GM21576 (cell line): ENCODE data around the gene ATL1.

Experiments used
- ATAC-seq: cut with Tn5 transposase; IDR thresholded peaks from one replicate; pipeline ENCODE4 v1.9.1; 2021; ENCODE audit warnings: mild to moderate bottlenecking, moderate library complexity; ENCODE audit not compliant: unreplicated experiment

Gene ATL1

DNA sequence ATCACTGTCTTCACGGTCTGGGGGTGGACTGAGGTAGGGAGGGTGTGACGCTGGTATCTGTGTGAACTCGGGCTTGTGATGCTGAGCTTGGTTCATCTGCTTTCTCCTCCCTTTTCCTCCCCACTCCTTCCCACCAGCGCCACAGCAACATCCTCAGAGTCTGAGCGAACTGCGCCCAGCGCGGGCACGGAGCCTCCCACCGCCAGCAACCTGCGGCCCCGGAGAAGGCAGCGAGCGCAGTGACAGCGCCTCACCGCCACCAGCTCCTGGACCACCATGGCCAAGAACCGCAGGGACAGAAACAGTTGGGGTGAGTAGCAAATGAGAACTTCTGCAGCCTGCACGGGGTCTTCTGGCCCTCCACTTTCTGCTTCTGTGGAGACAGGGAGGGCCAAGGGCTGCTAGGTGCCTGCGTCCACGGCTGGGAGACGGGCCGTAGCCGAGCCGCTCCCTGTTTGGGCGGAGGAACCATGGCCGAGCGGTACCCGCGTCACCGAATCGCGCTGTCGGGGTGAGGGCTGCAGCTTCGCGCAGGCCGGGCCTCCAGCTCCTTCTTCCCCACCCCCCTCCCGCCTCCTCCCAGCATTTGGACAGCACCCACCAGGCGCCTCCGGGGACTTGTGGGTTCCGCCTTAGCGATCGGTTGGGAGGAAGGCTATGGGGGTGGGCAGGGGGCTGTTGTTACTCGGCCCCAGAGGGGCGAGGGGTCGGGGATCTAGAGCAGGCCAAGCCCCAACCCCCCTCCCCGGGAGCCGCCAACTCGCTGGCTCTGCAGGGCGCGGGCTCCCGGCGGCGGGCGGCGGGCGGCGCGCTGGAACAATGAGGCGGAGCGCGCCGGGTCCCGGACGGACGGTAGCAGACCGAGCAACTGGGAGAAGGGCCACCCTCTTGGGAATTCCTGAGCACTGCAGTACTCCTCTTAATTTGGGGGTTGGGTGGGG, at the start of gene ATL1:
ATL1 (plus strand) TSS at position 156 of the 941 bp plus-strand sequence; CDS start at position 277, 121 bp downstream.
- no peak for ATAC-seq

- ATAC-seq, result no peak
Observed at GRCh38 chr14:50510157-50510556, 49.8 kb upstream of the ATL1 start.

DNA sequence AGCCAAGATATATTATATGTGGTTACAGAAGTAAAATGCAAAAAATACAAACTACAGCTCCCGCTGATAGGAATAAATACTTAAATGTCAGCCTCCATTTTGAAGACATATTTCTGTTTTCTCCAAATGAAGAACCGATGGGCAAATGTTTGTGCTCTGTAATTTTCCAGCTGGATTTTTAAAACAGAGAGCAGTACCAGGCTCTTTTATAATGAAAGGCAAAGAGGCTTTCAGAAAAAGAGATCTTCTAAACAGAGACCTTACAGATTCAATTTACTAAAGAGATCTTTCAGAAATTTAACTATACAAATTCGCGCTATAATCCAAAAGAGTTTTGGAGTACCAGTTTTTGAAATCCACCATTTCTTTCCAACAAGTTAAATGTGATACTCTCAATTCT, 47.5 kb upstream of the ATL1 start:
- ATAC-seq, result no peak

- ATAC-seq, result no peak
Observed at GRCh38 chr14:50516091-50516490, 43.9 kb upstream of the ATL1 start.

- peak; percentile 48 for ATAC-seq
Observed at GRCh38 chr14:50520947-50521815, 38.8 kb upstream of the ATL1 start.

DNA sequence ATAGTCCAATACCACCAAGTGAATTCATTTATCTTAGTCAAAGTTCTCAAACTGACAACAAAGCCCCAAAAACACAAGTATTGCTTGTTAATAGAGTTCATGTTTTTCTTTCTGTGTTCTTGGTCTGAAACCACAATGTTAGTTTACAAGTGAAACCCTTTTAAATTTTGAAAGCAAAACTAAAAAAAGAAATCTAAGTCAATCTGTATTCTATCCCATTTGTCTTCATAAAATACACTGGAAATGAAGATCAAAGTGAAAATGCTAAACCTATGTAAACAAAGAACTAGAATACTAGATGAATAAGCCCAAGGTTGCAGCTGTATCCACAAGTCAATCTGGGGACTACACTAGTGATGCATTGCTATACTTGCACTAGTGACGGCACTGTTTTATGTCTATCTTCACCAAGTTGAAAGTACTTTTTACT, 38.0 kb upstream of the ATL1 start:
- ATAC-seq, result peak; percentile 51

- ATAC-seq, result no peak
Observed at GRCh38 chr14:50523271-50524041, 36.5 kb upstream of the ATL1 start.

DNA sequence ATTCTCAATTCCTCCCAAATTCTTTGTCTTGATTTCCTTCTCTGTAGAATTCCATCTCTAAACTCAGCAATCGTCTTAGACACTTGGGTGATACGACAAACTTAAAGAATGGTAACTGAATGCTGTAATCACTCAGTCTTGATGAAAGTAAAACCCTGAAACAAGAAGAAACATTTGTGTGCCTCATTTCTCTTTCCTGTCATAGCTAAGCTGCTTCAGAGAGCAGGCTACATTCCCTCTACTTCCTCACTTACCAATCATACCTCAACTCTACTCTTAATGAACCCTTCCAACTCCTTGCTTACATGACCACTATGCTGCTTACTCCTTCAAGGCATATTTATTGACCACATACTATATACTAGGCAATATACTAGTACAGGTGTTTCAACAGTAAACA, 35.9 kb upstream of the ATL1 start:
- ATAC-seq, result peak; percentile 51

DNA sequence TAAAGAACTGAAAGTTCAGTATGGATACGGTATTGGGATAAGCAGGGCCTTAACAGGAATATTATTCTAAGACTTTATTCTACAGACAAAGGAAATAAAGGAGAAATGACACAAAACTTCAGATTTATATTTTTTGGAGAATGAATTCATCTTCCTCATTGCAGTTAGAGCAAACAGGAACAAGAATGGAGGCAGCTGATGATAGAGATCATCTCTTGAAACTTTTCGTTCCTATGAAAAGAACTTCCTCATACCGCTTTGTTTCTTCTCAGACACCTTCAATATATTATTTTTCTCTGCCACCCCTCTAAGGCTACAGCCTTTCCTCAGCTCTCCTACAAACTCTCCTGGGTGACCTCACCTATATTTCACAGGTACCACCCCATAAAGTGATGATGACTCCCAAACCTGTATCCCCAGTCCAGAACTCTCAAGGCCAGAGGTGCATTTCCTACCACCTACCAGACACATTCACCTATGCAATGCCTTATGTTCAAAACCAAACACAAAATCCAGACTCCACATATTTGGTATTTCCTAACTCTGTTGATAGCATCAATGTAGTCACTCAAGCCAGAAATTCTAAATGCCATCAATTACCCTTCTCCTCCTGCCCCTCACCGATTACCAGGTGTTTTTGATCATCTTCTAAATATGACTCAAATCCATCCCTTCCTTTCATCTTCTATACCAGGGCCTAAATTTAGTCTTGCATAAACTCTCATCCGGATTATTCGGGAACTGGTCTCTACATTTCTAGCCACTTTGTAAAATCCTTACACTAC, 35.0 kb upstream of the ATL1 start:
- no peak for ATAC-seq

- ATAC-seq, result no peak
Observed at GRCh38 chr14:50528000-50528399, 31.9 kb upstream of the ATL1 start.

DNA sequence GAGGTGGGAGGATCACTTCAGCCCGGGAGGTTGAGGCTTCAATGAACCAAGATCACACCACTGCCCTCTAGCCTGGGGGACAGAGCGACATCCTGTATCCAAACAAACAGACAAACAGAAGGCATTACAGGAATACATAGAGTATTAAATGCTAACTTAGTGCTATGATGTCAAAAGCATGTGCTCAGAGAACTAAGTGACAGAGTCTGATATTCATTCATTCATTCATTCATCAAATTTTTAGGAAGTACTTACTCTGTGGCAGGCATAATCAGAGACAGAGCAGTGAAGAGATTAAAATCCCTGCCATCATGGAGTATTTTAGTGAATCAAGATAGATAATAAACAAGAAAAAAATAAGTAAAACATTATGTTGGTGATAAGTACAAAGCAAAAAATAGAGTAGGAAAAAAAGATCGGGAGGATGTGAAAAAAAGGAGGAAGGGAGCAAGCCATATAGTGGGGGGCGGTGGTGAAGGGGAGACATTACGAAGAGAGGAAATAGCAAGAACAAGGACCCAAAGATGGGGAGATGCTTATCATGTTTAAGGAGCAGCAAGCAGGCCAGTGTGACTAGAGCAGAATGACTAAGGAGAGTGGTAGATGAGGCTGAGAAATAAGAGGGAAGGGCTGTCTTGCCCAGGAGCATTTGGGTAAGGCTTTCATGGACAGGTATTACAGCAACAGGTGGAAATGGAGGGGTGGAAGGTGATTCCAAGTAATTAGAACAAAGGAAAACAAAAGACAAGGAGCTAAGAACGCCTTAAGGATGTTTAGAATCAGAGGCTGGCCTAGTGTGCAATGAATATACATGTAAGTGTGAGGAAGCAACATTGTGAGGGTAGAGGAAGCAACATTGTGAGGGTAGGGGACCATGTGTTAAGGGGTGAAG, 30.4 kb upstream of the ATL1 start:
- no peak for ATAC-seq

GRCh38 chr14:50530358-50530757, 29.6 kb upstream of the ATL1 start:
- ATAC-seq, result no peak

- ATAC-seq, result no peak
Observed at GRCh38 chr14:50530794-50531365, 29.1 kb upstream of the ATL1 start.

- ATAC-seq, result peak; percentile 26
Observed at GRCh38 chr14:50531595-50532501, 28.1 kb upstream of the ATL1 start.

DNA sequence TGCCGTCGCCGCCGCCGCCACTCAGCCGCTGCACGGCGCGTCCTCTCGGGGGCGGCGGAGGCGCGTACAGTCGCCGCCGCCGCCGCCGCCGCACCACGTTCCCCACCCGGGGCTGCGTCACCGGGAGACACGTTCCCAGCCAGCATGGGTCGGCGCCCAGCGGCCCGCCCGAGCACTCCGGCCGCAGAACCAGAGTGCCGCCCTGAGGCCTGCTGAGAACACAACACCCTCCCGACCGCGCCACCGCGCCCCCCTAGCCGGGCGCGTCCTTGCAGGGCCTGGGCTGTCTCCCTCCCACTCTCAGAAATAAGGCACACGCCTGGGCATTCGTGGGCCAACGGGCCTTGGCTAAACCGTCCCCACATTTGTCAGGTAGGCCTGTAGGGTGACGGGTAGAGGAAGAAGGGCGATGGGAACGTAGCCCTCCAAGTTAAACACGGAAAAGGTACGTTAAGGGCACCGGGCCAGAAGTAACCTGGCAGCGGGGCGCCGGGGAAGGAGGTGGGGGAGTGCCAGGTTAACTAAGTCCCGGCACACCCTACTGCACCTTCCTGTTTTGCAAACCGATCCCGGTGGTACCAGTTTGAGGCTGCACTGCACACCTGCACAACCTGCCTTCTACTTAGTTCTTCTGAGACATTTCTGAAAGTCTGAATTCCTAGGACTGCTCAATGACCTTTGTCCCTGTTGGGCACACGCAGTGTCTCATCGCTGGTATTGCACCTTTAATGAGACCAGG, 27.3 kb upstream of the ATL1 start, which contains the start of gene MAP4K5:
MAP4K5 (minus strand) TSS at position 68 of the 739 bp plus-strand sequence. CDS start 520 bp downstream, outside the sequence.
- peak; percentile 93 for ATAC-seq

DNA sequence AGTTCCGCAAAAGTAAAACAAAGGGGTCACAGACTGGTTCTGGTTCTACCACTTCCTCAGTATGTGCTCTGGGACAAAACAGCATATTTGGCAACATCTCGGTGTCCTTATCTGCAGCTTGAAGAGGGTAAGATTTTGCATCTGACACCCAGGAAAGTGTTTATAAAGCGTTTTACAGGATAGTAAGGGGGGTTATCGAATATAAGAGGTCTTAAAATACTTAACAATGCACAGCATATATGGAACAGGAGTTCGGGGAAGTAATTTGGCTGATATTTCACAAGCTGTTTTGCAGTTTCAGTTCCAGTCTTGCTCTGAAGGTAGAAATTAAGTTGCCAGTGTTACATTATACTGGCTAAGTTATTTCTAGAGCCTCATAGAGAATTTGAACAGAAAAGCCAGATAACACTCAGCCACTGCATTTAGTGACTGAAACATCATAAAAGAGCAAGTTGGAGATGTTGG, 26.7 kb upstream of the ATL1 start:
- no peak for ATAC-seq

DNA sequence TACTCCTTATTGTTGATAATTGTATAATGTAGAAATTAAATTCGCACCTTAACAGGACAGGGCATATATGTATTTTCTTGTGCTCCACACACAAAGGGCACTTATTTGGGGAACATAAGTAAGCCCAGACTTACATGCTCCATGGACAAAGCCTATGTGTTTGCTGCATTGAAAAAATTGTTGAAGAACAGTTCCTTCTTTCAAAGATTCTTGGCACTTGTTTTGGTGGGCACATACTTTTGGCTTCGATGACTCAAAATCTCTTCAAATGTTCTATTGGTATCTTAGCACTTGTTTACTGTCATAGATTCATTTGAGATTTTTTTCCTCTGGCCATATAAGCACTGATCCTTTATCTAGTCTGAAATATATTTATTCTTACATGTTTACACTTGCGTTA, 26.1 kb upstream of the ATL1 start:
- ATAC-seq, result no peak
